Vein endothelial cell (primary cell): Measurements from ENCODE around the gene FCHO2. TPM values are rescaled to one million over a fixed set of nuclear protein-coding genes. Genes with fewer than 3 reads are reported as not detected.

Experiments used
- total RNA-seq: library from RNA; depleted of rRNA; stranded (reverse); fragments of >200 nt; gene quantifications from 2 replicates; pipeline ENCODE4 v1.2.3, GENCODE V29; 2012

Gene FCHO2
- total RNA-seq = 24.5 and 29.3 TPM in 2 replicates

GRCh38 chr5:72955768-72956323 is at the start of gene FCHO2:
Gene FCHO2, plus strand, starts transcription at chr5:72956041. Its CDS starts 56 bp downstream, at chr5:72956097.

GRCh38 chr5:73120222-73121118 is 164.6 kb downstream of the FCHO2 start, which contains the start of gene TMEM171:
Gene TMEM171, plus strand, starts transcription at chr5:73120575. Its CDS starts 2,799 bp downstream, at chr5:73123374.

Other genes starting within 250 kb of the FCHO2 start
- gene TNPO1, start 139.4 kb upstream of the FCHO2 start, total RNA-seq = 478 and 537 TPM in 2 replicates
- 3.6 and 8.9 TPM in 2 replicates for gene TMEM171, start 164.5 kb downstream of the FCHO2 start, total RNA-seq
- not detected in 2 replicates for gene TMEM174, start 217.2 kb downstream of the FCHO2 start, total RNA-seq